NCI-H2029 (cell line): ENCODE results near the gene ARHGAP26.

Source experiments
- DNase-seq: peaks from one replicate; lab custom pipeline; 2025; lab: John Stamatoyannopoulos, UW

Gene ARHGAP26

GRCh38 chr5:143061161-143061945, 291.2 kb downstream of the ARHGAP26 start:
- no peak for DNase-seq

- DNase-seq: no peak
Observed at GRCh38 chr5:143062379-143062778, 292.2 kb downstream of the ARHGAP26 start.

GRCh38 chr5:143063175-143063970, 293.2 kb downstream of the ARHGAP26 start:
- peak; percentile 95 for DNase-seq

- no peak for DNase-seq
Observed at GRCh38 chr5:143064218-143064641, 294.1 kb downstream of the ARHGAP26 start.

GRCh38 chr5:143064676-143065075, 294.5 kb downstream of the ARHGAP26 start:
- DNase-seq: no peak

GRCh38 chr5:143065185-143065965, 295.2 kb downstream of the ARHGAP26 start:
- DNase-seq: peak; percentile 4

GRCh38 chr5:143065996-143066522, 295.9 kb downstream of the ARHGAP26 start:
- no peak for DNase-seq

GRCh38 chr5:143066556-143067281, 296.5 kb downstream of the ARHGAP26 start:
- no peak for DNase-seq

- no peak for DNase-seq
Observed at GRCh38 chr5:143068712-143069111, 298.5 kb downstream of the ARHGAP26 start.

- DNase-seq: no peak
Observed at GRCh38 chr5:143071927-143072326, 301.8 kb downstream of the ARHGAP26 start.

GRCh38 chr5:143072734-143073133, 302.6 kb downstream of the ARHGAP26 start:
- DNase-seq: no peak

- no peak for DNase-seq
Observed at GRCh38 chr5:143073766-143074165, 303.6 kb downstream of the ARHGAP26 start.

- DNase-seq: no peak
Observed at GRCh38 chr5:143074414-143074996, 304.3 kb downstream of the ARHGAP26 start.

- no peak for DNase-seq
Observed at GRCh38 chr5:143076377-143076776, 306.2 kb downstream of the ARHGAP26 start.

- DNase-seq: no peak
Observed at GRCh38 chr5:143077453-143078103, 307.4 kb downstream of the ARHGAP26 start.

- no peak for DNase-seq
Observed at GRCh38 chr5:143078313-143078712, 308.1 kb downstream of the ARHGAP26 start.

- DNase-seq: no peak
Observed at GRCh38 chr5:143078971-143079370, 308.8 kb downstream of the ARHGAP26 start.

- DNase-seq: no peak
Observed at GRCh38 chr5:143080407-143080806, 310.2 kb downstream of the ARHGAP26 start.

GRCh38 chr5:143080982-143081381, 310.8 kb downstream of the ARHGAP26 start:
- DNase-seq: no peak

- no peak for DNase-seq
Observed at GRCh38 chr5:143083006-143083405, 312.8 kb downstream of the ARHGAP26 start.

- DNase-seq: no peak
Observed at GRCh38 chr5:143084407-143084806, 314.2 kb downstream of the ARHGAP26 start.
